Measurements from ENCODE around the gene MICA.
"Not testable (repeated sequence)": the region's sequence is repeated elsewhere in the genome, so short reads cannot be mapped to it uniquely, and the experiment has no call there.

Gene MICA

GRCh38 chr6:31401403-31401802 is 2.0 kb upstream of the MICA start:
- FAIRE-seq (no peak), DNase-seq (ENCODE audit: insufficient read length, low spot score) (no peak)
- no peak for TF ChIP-seq CTCF (IDR thresholded peaks at IDR 0.05; ENCODE audit: insufficient read depth, missing control alignments)

GRCh38 chr6:31402324-31403282 is 792 bp upstream of the MICA start:
- no peak for TF ChIP-seq CTCF (IDR thresholded peaks at IDR 0.05; ENCODE audit: insufficient read depth, missing control alignments)
- DNase-seq (ENCODE audit: insufficient read length, low spot score) (no peak), FAIRE-seq (no peak)

GRCh38 chr6:31404061-31404364 is 618 bp downstream of the MICA start:
- not testable (repeated sequence) for DNase-seq (ENCODE audit: insufficient read length, low spot score); FAIRE-seq

GRCh38 chr6:31405996-31406395 is 2.6 kb downstream of the MICA start:
- FAIRE-seq: no peak
- no peak for TF ChIP-seq CTCF (IDR thresholded peaks at IDR 0.05; ENCODE audit: insufficient read depth, missing control alignments)

GRCh38 chr6:31407699-31408098 is 4.3 kb downstream of the MICA start:
- no peak for TF ChIP-seq CTCF (IDR thresholded peaks at IDR 0.05; ENCODE audit: insufficient read depth, missing control alignments)
- DNase-seq (ENCODE audit: insufficient read length, low spot score): no peak
- no peak for FAIRE-seq

More at GRCh38 chr6:31405996-31406395, 2.6 kb downstream of the MICA start:
- no peak for DNase-seq (ENCODE audit: insufficient read length, low spot score)

GRCh38 chr6:31412506-31412905 is 9.1 kb downstream of the MICA start:
- no peak for TF ChIP-seq CTCF (IDR thresholded peaks at IDR 0.05; ENCODE audit: insufficient read depth, missing control alignments)
- FAIRE-seq: no peak
- DNase-seq (ENCODE audit: insufficient read length, low spot score): no peak

- not testable (repeated sequence) for FAIRE-seq; DNase-seq (ENCODE audit: insufficient read length, low spot score)
Observed at GRCh38 chr6:31414148-31414770, 10.9 kb downstream of the MICA start.

GRCh38 chr6:31414771-31415265 is 11.4 kb downstream of the MICA start:
- no peak for TF ChIP-seq CTCF (IDR thresholded peaks at IDR 0.05; ENCODE audit: insufficient read depth, missing control alignments)
- no peak for FAIRE-seq

More at GRCh38 chr6:31414771-31415265, 11.4 kb downstream of the MICA start:
- DNase-seq (ENCODE audit: insufficient read length, low spot score): no peak

Data from D721Med (cell line).